ENCODE data around the gene CCDC149.

The CCDC149 gene

GRCh38 chr4:24793219-24794005 is 119.4 kb downstream of the CCDC149 start:
- H3K4me3 ChIP-seq (ENCODE audit: low read length), result no peak overlapping the region
- no peaks in the 10 kb centered on the region for H4K20me1 ChIP-seq (ENCODE audit: insufficient read depth, low read length)
- H3K9ac ChIP-seq (ENCODE audit: low read length), result no peak overlapping the region
- no peak overlapping the region for H2AFZ ChIP-seq (ENCODE audit: low read depth, low read length)
- H3K9me3 ChIP-seq (ENCODE audit: insufficient read depth, low read length), result no peaks in the 10 kb centered on the region
- no peak overlapping the region for H3K27ac ChIP-seq (ENCODE audit: low read length)
- H3K4me1 ChIP-seq (ENCODE audit: low read length), result no peaks in the 10 kb centered on the region
- no peaks in the 10 kb centered on the region for H3K79me2 ChIP-seq (ENCODE audit: low read length)
- peaks cover 3% of the 10 kb centered on the region; the same call in 1 of the 2 replicates for H3K27me3 ChIP-seq (ENCODE audit: low read depth, low read length)
- no peak overlapping the region for H3K4me2 ChIP-seq (ENCODE audit: low read length)
- no peaks in the 10 kb centered on the region for H3K36me3 ChIP-seq (replicated peaks; ENCODE audit: low read depth, low read length)
- no peak for TF ChIP-seq EZH2phosphoT487 (IDR thresholded peaks at IDR 0.05; ENCODE audit: low read depth)
- TF ChIP-seq CTCF (IDR thresholded peaks at IDR 0.05; ENCODE audit: low read depth, low read length), result no peak

GRCh38 chr4:24792552-24792951 is 120.3 kb downstream of the CCDC149 start:
- Histone ChIP-seq H3K36me3 (replicated peaks; ENCODE audit: low read depth, low read length) (no peaks in the 10 kb centered on the region), H3K4me1 (ENCODE audit: low read length) (no peaks in the 10 kb centered on the region), H3K9me3 (ENCODE audit: insufficient read depth, low read length) (no peaks in the 10 kb centered on the region), H3K27me3 (ENCODE audit: low read depth, low read length) (peaks cover 3% of the 10 kb centered on the region; the same call in 1 of the 2 replicates), H3K4me3 (ENCODE audit: low read length) (no peak overlapping the region), H3K27ac (ENCODE audit: low read length) (no peak overlapping the region), H4K20me1 (ENCODE audit: insufficient read depth, low read length) (no peaks in the 10 kb centered on the region), H3K4me2 (ENCODE audit: low read length) (no peak overlapping the region), H2AFZ (ENCODE audit: low read depth, low read length) (no peak overlapping the region), H3K79me2 (ENCODE audit: low read length) (no peaks in the 10 kb centered on the region), H3K9ac (ENCODE audit: low read length) (no peak overlapping the region)
- TF ChIP-seq EZH2phosphoT487 (IDR thresholded peaks at IDR 0.05; ENCODE audit: low read depth) (no peak), CTCF (IDR thresholded peaks at IDR 0.05; ENCODE audit: low read depth, low read length) (no peak)

GRCh38 chr4:24791043-24791442 is 121.8 kb downstream of the CCDC149 start:
- Histone ChIP-seq H4K20me1 (ENCODE audit: insufficient read depth, low read length) (no peaks in the 10 kb centered on the region), H3K27me3 (ENCODE audit: low read depth, low read length) (peaks cover 2% of the 10 kb centered on the region; the same call in 1 of the 2 replicates), H3K4me3 (ENCODE audit: low read length) (no peak overlapping the region), H3K79me2 (ENCODE audit: low read length) (no peaks in the 10 kb centered on the region), H2AFZ (ENCODE audit: low read depth, low read length) (no peak overlapping the region), H3K9ac (ENCODE audit: low read length) (no peak overlapping the region), H3K36me3 (replicated peaks; ENCODE audit: low read depth, low read length) (no peaks in the 10 kb centered on the region), H3K4me1 (ENCODE audit: low read length) (no peaks in the 10 kb centered on the region), H3K9me3 (ENCODE audit: insufficient read depth, low read length) (no peaks in the 10 kb centered on the region), H3K27ac (ENCODE audit: low read length) (no peak overlapping the region), H3K4me2 (ENCODE audit: low read length) (no peak overlapping the region)
- TF ChIP-seq CTCF (IDR thresholded peaks at IDR 0.05; ENCODE audit: low read depth, low read length) (no peak), EZH2phosphoT487 (IDR thresholded peaks at IDR 0.05; ENCODE audit: low read depth) (no peak)

- H4K20me1 ChIP-seq (ENCODE audit: insufficient read depth, low read length), result no peaks in the 10 kb centered on the region
- H3K9ac ChIP-seq (ENCODE audit: low read length), result no peak overlapping the region
- H3K4me3 ChIP-seq (ENCODE audit: low read length), result no peak overlapping the region
- H3K79me2 ChIP-seq (ENCODE audit: low read length), result no peaks in the 10 kb centered on the region
- no peak overlapping the region for H2AFZ ChIP-seq (ENCODE audit: low read depth, low read length)
- no peaks in the 10 kb centered on the region for H3K9me3 ChIP-seq (ENCODE audit: insufficient read depth, low read length)
- H3K4me1 ChIP-seq (ENCODE audit: low read length), result no peaks in the 10 kb centered on the region
- H3K36me3 ChIP-seq (replicated peaks; ENCODE audit: low read depth, low read length), result no peaks in the 10 kb centered on the region
- no peak overlapping the region for H3K27ac ChIP-seq (ENCODE audit: low read length)
- no peak overlapping the region for H3K4me2 ChIP-seq (ENCODE audit: low read length)
- no peak for TF ChIP-seq CTCF (IDR thresholded peaks at IDR 0.05; ENCODE audit: low read depth, low read length)
- no peak for TF ChIP-seq EZH2phosphoT487 (IDR thresholded peaks at IDR 0.05; ENCODE audit: low read depth)
- H3K27me3 ChIP-seq (ENCODE audit: low read depth, low read length), result no peaks in the 10 kb centered on the region
Observed at GRCh38 chr4:24783506-24783905, 129.3 kb downstream of the CCDC149 start.
